Ishikawa (cell line): ENCODE measurements around the gene SETX.

ENCODE experiments used
- CEBPB ChIP-seq: IDR thresholded peaks from 2 replicates; pipeline ENCODE4 v1.6.1; 2012
- CREB1 ChIP-seq: IDR thresholded peaks from 2 replicates; pipeline ENCODE4 v1.6.1; 2012; ENCODE audit warnings: low read depth
- EGR1 ChIP-seq: IDR thresholded peaks from 2 replicates; pipeline ENCODE4 v1.6.1; 2012
- EP300 ChIP-seq: IDR thresholded peaks from 2 replicates; pipeline ENCODE4 v1.6.1; 2012; ENCODE audit warnings: borderline replicate concordance
- FOXM1 ChIP-seq: IDR thresholded peaks from 2 replicates; pipeline ENCODE4 v1.6.1; 2012; ENCODE audit warnings: low read depth, borderline replicate concordance
- MAX ChIP-seq: IDR thresholded peaks from 2 replicates; pipeline ENCODE4 v1.6.1; 2012
- NFIC ChIP-seq: IDR thresholded peaks from 2 replicates; pipeline ENCODE4 v1.6.1; 2012
- REST ChIP-seq: IDR thresholded peaks from 2 replicates; pipeline ENCODE4 v1.6.1; 2012; ENCODE audit warnings: low read depth, mild to moderate bottlenecking
- TAF1 ChIP-seq: IDR thresholded peaks from 2 replicates; pipeline ENCODE4 v1.6.1; 2012; ENCODE audit warnings: low read depth, mild to moderate bottlenecking
- TCF12 ChIP-seq: IDR thresholded peaks from 2 replicates; pipeline ENCODE4 v1.6.1; 2012; ENCODE audit warnings: low read depth
- TEAD4 ChIP-seq: IDR thresholded peaks from 2 replicates; pipeline ENCODE4 v1.6.1; 2012
- USF1 ChIP-seq: IDR thresholded peaks from 2 replicates; pipeline ENCODE4 v1.6.1; 2012
- YY1 ChIP-seq: IDR thresholded peaks from 2 replicates; pipeline ENCODE4 v1.6.1; 2012; ENCODE audit warnings: low read depth
- ZBTB7A ChIP-seq: IDR thresholded peaks from 2 replicates; pipeline ENCODE4 v1.6.1; 2012; ENCODE audit warnings: low read depth

SETX gene

GRCh38 chr9:132245465-132245864, 109.3 kb downstream of the SETX start:
- TF ChIP-seq EGR1: no peak
- TF ChIP-seq FOXM1: no peak
- TF ChIP-seq TEAD4: no peak

DNA sequence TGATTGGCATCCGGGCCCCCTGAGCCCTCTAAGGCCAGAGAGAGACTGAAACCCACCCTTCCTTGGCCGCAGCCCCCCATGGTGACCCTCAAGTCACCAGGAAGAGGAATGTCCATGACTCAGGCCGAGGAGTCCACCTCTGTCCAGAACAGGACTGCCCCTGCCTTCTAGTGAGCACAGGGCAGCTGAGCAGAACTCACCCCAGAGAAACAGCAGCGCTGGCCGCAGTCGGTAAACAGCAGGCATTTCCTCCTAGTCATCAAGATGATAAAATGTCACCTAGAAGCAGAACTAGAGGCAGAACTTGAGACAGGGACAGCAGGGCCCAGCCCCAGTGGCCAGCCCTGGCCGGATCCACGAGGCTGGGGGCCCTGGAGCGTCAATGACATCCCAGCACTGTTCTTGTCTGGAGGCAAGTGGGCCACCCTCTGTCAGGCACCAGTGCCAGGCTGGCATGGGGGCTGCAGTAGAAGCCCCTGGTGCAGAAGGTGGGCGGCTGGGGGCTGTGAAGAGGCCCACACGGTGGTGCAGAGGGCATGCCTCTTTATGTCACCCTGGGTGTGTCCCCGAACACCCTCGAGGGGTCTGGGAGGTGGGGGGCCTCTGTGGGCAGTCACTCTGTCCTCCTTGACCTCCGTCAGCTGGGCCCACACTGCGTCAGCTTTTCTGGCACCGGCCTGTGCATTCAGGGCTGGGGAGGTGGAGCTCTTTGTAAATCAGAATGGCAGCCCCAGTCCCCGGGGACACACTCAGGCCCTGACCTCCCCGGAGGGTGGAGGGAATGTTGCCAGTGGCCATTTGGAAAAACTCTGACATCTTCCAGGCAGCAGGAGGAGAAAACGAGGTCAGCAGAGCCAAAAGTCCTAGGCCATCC, 110.0 kb downstream of the SETX start:
- TF ChIP-seq MAX: no peak
- no peak for TF ChIP-seq FOXM1
- no peak for TF ChIP-seq TAF1
- TF ChIP-seq TCF12: no peak
- TF ChIP-seq USF1: no peak
- no peak for TF ChIP-seq ZBTB7A
- TF ChIP-seq CREB1: no peak
- no peak for TF ChIP-seq YY1

- TF ChIP-seq TEAD4: no peak
- TF ChIP-seq YY1: no peak
- no peak for TF ChIP-seq FOXM1
- TF ChIP-seq CEBPB: no peak
- TF ChIP-seq REST: no peak
- no peak for TF ChIP-seq EGR1
These were observed 111.4 kb downstream of the SETX start for GRCh38 chr9:132243156-132244074.

- TF ChIP-seq CREB1: no peak
- TF ChIP-seq EGR1: no peak
- no peak for TF ChIP-seq FOXM1
- TF ChIP-seq TCF12: no peak
- TF ChIP-seq USF1: no peak
These were observed 112.1 kb downstream of the SETX start for GRCh38 chr9:132242621-132243155.

DNA sequence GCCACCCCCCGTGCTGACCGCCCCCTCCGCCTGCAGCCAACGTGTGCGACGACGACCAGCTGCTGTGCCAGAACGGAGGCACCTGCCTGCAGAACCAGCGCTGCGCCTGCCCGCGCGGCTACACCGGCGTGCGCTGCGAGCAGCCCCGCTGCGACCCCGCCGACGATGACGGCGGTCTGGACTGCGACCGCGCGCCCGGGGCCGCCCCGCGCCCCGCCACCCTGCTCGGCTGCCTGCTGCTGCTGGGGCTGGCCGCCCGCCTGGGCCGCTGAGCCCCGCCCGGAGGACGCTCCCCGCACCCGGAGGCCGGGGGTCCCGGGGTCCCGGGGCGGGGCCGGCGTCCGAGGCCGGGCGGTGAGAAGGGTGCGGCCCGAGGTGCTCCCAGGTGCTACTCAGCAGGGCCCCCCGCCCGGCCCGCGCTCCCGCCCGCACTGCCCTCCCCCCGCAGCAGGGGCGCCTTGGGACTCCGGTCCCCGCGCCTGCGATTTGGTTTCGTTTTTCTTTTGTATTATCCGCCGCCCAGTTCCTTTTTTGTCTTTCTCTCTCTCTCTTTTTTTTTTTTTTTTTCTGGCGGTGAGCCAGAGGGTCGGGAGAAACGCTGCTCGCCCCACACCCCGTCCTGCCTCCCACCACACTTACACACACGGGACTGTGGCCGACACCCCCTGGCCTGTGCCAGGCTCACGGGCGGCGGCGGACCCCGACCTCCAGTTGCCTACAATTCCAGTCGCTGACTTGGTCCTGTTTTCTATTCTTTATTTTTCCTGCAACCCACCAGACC, 112.8 kb downstream of the SETX start:
- TF ChIP-seq EP300: no peak
- TF ChIP-seq NFIC: peak; percentile 41; the same call in 1 of the 2 replicates
- no peak for TF ChIP-seq YY1
- peak; percentile 63 for TF ChIP-seq MAX
- no peak for TF ChIP-seq TEAD4

DNA sequence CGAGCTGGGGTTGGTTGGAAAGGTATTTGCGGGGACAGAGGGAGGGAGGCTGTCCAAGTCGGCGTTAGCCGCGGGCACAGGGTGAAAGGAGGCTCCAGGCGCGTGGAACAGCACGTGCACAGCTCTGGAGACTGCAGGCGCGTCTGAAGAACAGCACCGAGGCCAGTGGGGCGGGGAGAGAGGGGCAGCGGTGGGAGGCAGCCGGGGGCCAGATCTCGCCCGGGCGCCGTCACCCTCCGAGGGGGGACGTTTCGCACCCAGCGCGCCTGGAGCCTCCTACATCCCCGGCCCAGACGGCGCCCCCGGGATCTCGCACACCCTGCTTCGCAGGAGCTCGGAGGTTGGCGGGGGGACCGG, 113.3 kb downstream of the SETX start:
- peak; percentile 85 for TF ChIP-seq MAX
- no peak for TF ChIP-seq USF1

DNA sequence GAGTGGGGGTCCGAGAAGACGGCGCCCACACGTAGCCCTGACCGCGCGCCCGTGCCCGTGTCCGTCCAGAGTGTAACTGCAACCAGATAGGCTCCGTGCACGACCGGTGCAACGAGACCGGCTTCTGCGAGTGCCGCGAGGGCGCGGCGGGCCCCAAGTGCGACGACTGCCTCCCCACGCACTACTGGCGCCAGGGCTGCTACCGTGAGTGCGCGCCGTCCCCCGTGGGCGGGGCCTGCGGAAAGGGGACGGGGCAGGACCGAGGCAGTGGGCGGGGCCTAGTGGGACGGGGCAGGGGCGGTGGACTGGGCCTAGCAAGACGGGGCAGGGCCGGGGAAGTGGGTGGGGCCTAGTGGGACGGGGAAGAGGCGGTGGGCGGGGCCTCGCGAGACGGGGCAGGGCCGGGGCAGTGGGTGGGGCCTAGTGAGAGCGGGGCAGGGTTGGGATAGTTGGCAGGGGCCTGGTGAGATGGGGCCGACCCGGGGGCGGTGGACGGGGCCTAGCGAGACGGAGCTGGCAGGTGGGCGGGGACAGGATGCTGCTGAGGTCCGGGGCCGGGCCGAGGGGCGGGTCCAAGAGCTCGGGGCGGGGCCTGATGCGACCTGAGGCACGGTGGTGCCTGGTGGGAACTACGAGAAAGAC, 113.8 kb downstream of the SETX start:
- TF ChIP-seq TEAD4 (no peak), MAX (peak; percentile 95), EGR1 (peak; percentile 53; the same call in 1 of the 2 replicates)
